RWPE2 (cell line): ENCODE results near the gene KCNH5.
A peak's percentile ranks its signal among the peaks of the same experiment; 100 is the strongest.

Source experiments
- ATAC-seq: fragments of 200-7000 bp; cut with Tn5 transposase; 3 replicates; pipeline ENCODE4 v1.9.1; 2021; ENCODE audit warnings: low read depth
- DNase-seq: peaks from one replicate; pipeline ENCODE4 v3.0.0-alpha.2; 2020; ENCODE audit warnings: low spot score
- H3K27ac ChIP-seq: fragments of 450-650 bp; 2 replicates; pipeline ENCODE4 v1.5.1; 2017; ENCODE audit warnings: mild to moderate bottlenecking; ENCODE audit not compliant: poor library complexity, severe bottlenecking
- H3K27me3 ChIP-seq: fragments of 250-450 bp; sonication (Bioruptor Pico); 2 replicates; pipeline ENCODE4 v1.5.1; 2021; ENCODE audit warnings: mild to moderate bottlenecking, moderate library complexity; ENCODE audit not compliant: insufficient read depth, poor library complexity, severe bottlenecking
- H3K36me3 ChIP-seq: fragments of 250-450 bp; sonication (Bioruptor Pico); 2 replicates; pipeline ENCODE4 v1.5.1; 2020; ENCODE audit warnings: low read depth, mild to moderate bottlenecking, moderate library complexity
- H3K4me1 ChIP-seq: fragments of 250-450 bp; sonication (Bioruptor Pico); 2 replicates; pipeline ENCODE4 v1.5.1; 2021; ENCODE audit warnings: mild to moderate bottlenecking, moderate library complexity; ENCODE audit not compliant: insufficient read depth, poor library complexity, severe bottlenecking
- H3K4me3 ChIP-seq: fragments of 250-450 bp; sonication (Bioruptor Pico); 2 replicates; pipeline ENCODE4 v1.5.1; 2021; ENCODE audit warnings: mild to moderate bottlenecking, moderate library complexity; ENCODE audit not compliant: severe bottlenecking
- H3K9me3 ChIP-seq: fragments of 250-450 bp; sonication (Bioruptor Pico); 2 replicates; pipeline ENCODE4 v1.5.1; 2021; ENCODE audit warnings: mild to moderate bottlenecking, moderate library complexity; ENCODE audit not compliant: severe bottlenecking
- CTCF ChIP-seq: fragments of 450-650 bp; IDR thresholded peaks from one replicate; pipeline ENCODE4 v1.5.1; 2017; ENCODE audit warnings: mild to moderate bottlenecking, moderate library complexity; ENCODE audit not compliant: poor library complexity, severe bottlenecking

The KCNH5 gene

GRCh38 chr14:63009495-63009894, 35.8 kb downstream of the KCNH5 start:
- Histone ChIP-seq H3K27me3 (peaks cover 5% of the 10 kb centered on the region), H3K36me3 (no peaks in the 10 kb centered on the region), H3K4me3 (no peak overlapping the region), H3K9me3 (no peaks in the 10 kb centered on the region), H3K27ac (no peak overlapping the region), H3K4me1 (no peaks in the 10 kb centered on the region)
- no peak for DNase-seq
- TF ChIP-seq CTCF, result no peak
- ATAC-seq, result no peak

- ATAC-seq, result no peak
These were observed 38.7 kb downstream of the KCNH5 start for GRCh38 chr14:63006531-63006930.

GRCh38 chr14:62994096-62994495, 51.2 kb downstream of the KCNH5 start:
- ATAC-seq (no peak), DNase-seq (no peak)
- no peak overlapping the region for H3K4me3 ChIP-seq
- H3K9me3 ChIP-seq, result no peaks in the 10 kb centered on the region
- H3K36me3 ChIP-seq, result no peaks in the 10 kb centered on the region
- H3K27ac ChIP-seq, result no peak overlapping the region
- no peak for TF ChIP-seq CTCF
- peaks cover 9% of the 10 kb centered on the region for H3K27me3 ChIP-seq
- H3K4me1 ChIP-seq, result peaks cover 3% of the 10 kb centered on the region

More at GRCh38 chr14:63006531-63006930, 38.7 kb downstream of the KCNH5 start:
- no peak for DNase-seq
- Histone ChIP-seq H3K36me3 (no peaks in the 10 kb centered on the region), H3K27ac (no peak overlapping the region), H3K4me1 (no peaks in the 10 kb centered on the region), H3K9me3 (no peaks in the 10 kb centered on the region), H3K27me3 (no peaks in the 10 kb centered on the region), H3K4me3 (no peak overlapping the region)
- TF ChIP-seq CTCF, result no peak

GRCh38 chr14:62988967-62989366, 56.3 kb downstream of the KCNH5 start:
- DNase-seq (no peak), ATAC-seq (peak; percentile 59; the same call in 1 of the 3 replicates)
- no peak for TF ChIP-seq CTCF
- no peaks in the 10 kb centered on the region for H3K27me3 ChIP-seq
- H3K36me3 ChIP-seq, result no peaks in the 10 kb centered on the region
- peaks cover 5% of the 10 kb centered on the region for H3K4me1 ChIP-seq
- H3K9me3 ChIP-seq, result no peaks in the 10 kb centered on the region
- no peak overlapping the region for H3K27ac ChIP-seq
- no peak overlapping the region for H3K4me3 ChIP-seq

- Histone ChIP-seq H3K9me3 (no peaks in the 10 kb centered on the region), H3K4me1 (no peaks in the 10 kb centered on the region), H3K36me3 (no peaks in the 10 kb centered on the region), H3K27ac (no peak overlapping the region), H3K4me3 (no peak overlapping the region), H3K27me3 (no peaks in the 10 kb centered on the region)
- ATAC-seq, result no peak
- no peak for TF ChIP-seq CTCF
- no peak for DNase-seq
These were observed 61.4 kb downstream of the KCNH5 start for GRCh38 chr14:62983821-62984220.
